Fibroblast of skin of scalp (primary cell): Measurements from ENCODE around the gene SHE.
A peak's percentile ranks its signal among the peaks of the same experiment; 100 is the strongest.

ENCODE experiments used
- DNase-seq: peaks from one replicate; pipeline ENCODE4 v3.0.0-alpha.2; 2013

Gene SHE

GRCh38 chr1:154443274-154444013 lies 58.8 kb downstream of the SHE start:
- DNase-seq: no peak

- DNase-seq: peak; percentile 59
Measured at GRCh38 chr1:154442006-154442740, 60.0 kb downstream of the SHE start.

- no peak for DNase-seq
Measured at GRCh38 chr1:154441241-154441888, 60.8 kb downstream of the SHE start.

- no peak for DNase-seq
Measured at GRCh38 chr1:154440036-154440804, 62.0 kb downstream of the SHE start.

- DNase-seq: no peak
Measured at GRCh38 chr1:154436433-154436832, 65.8 kb downstream of the SHE start.

- DNase-seq: no peak
Measured at GRCh38 chr1:154435599-154436200, 66.5 kb downstream of the SHE start.

GRCh38 chr1:154434346-154435085 lies 67.7 kb downstream of the SHE start:
- peak; percentile 84 for DNase-seq

- DNase-seq: peak; percentile 37
Measured at GRCh38 chr1:154433161-154433764, 68.9 kb downstream of the SHE start.

GRCh38 chr1:154431586-154432373 lies 70.4 kb downstream of the SHE start:
- DNase-seq: peak; percentile 90

GRCh38 chr1:154430903-154431302 lies 71.3 kb downstream of the SHE start:
- DNase-seq: no peak

GRCh38 chr1:154429841-154430611 lies 72.2 kb downstream of the SHE start:
- DNase-seq: no peak
